Uterus (tissue), 4 donors: ENCODE results near the gene PLEKHG3. TPM values are rescaled to one million over a fixed set of nuclear protein-coding genes. Genes with fewer than 3 reads are reported as not detected.

ENCODE experiments used
- DNase-seq, 2 donors: peaks; one replicate each; pipeline ENCODE4 v3.0.0-alpha.2; 2019 to 2020
- H3K27ac ChIP-seq, 2 donors: fragments of 200-600 bp; sonication (generic); 1 replicate in 1 of 2; 2 replicates in 1 of 2; pipeline ENCODE4 v1.5.1; 2016 to 2018
- H3K27me3 ChIP-seq, 2 donors: fragments of 200-600 bp; sonication (generic); one replicate each; pipeline ENCODE4 v1.5.1; 2018 to 2019; ENCODE audit warnings: control low read depth in 1 of 2
- H3K36me3 ChIP-seq, 2 donors: fragments of 200-600 bp; sonication (generic); one replicate each; pipeline ENCODE4 v1.5.1; 2019; ENCODE audit warnings: control low read depth in 1 of 2
- H3K4me1 ChIP-seq, 2 donors: fragments of 200-600 bp; sonication (generic); one replicate each; pipeline ENCODE4 v1.5.1; 2018 to 2019; ENCODE audit warnings: control low read depth in 1 of 2
- H3K4me3 ChIP-seq, 2 donors: fragments of 200-600 bp; sonication (generic); 1 replicate in 1 of 2; 2 replicates in 1 of 2; pipeline ENCODE4 v1.5.1; 2018 to 2019; ENCODE audit warnings: mild to moderate bottlenecking in 1 of 2
- H3K9me3 ChIP-seq, 2 donors: fragments of 200-600 bp; sonication (generic); one replicate each; pipeline ENCODE4 v1.5.1; 2019; ENCODE audit warnings: control low read depth in 1 of 2
- POLR2A ChIP-seq, 2 donors: fragments of 450-650 bp; IDR thresholded peaks; one replicate each; pipeline ENCODE4 v1.6.1; 2016; ENCODE audit warnings: antibody characterized with exemption in 2 of 2, mild to moderate bottlenecking in 1 of 2, moderate library complexity in 1 of 2
- intact Hi-C: fragments of 100-400 bp; cut with DNase I; formaldehyde crosslinking; loops from one replicate; pipeline ENCODE4 v1.15.1; 2023; ENCODE audit warnings: low total_unique reads
- total RNA-seq, 4 donors: library from RNA; depleted of rRNA in 3 of 4; stranded (reverse); fragments of >200 nt in 3 of 4; gene quantifications; one replicate each; pipeline versions ENCODE4 v1.1.0 to v1.2.4, GENCODE V29; 2014 to 2023
- TF ChIP-seq, protein P1 (sequence below), 4 experiments: fragments of 200-600 bp in 2 of 4; fragments of 450-650 bp in 2 of 4; sonication (generic) in 2 of 4; IDR thresholded peaks; one replicate each; pipeline ENCODE4 v1.5.1; 2016 to 2019; ENCODE audit warnings: antibody characterized with exemption in 4 of 4, mild to moderate bottlenecking in 2 of 4, moderate library complexity in 1 of 4
- donor health status: DM: yes; HTN: yes; CAD: no.

PLEKHG3 gene
- total RNA-seq, 4 donors from 2014 or later = 40.5 to 178 (median 59.7) TPM

DNA sequence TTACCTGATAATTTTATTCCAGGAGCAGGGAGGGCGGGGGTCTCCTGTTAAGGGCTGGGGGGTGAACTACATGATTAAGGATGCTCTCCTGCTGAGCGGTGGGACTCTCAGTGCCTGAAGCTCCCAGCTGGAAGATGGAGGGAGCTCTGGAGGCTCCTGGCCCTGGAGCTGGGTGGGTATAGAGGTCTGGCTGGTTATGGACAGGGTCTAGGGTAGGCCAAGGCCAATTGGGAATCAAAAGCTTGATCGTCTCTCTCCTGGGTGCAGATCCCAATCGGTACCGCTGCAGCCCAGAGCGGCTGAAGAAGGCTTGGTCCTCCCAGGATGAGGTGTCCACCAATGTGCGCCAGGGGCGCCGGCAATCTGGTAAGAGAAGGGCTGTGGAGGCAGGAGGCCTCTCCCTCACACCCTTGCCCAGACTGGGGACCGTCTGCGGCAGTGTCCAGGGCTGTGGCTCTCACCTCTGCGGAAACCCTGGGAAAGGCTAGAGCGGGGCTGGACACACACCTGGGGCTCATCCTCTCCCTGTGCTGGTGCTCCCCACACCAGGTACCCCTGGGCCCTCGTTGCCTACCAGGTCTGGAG lies 28.4 kb downstream of the PLEKHG3 start:
- Histone ChIP-seq H3K9me3 (no peaks in the 10 kb centered on the region), H3K27me3 (no peaks in the 10 kb centered on the region), H3K27ac (no peak overlapping the region), H3K4me3 (no peak overlapping the region), H3K4me1 (peaks cover 0 to 4% of the 10 kb centered on the region in 2 donors), H3K36me3 (no peaks in the 10 kb centered on the region)
- TF ChIP-seq, protein P1, sequence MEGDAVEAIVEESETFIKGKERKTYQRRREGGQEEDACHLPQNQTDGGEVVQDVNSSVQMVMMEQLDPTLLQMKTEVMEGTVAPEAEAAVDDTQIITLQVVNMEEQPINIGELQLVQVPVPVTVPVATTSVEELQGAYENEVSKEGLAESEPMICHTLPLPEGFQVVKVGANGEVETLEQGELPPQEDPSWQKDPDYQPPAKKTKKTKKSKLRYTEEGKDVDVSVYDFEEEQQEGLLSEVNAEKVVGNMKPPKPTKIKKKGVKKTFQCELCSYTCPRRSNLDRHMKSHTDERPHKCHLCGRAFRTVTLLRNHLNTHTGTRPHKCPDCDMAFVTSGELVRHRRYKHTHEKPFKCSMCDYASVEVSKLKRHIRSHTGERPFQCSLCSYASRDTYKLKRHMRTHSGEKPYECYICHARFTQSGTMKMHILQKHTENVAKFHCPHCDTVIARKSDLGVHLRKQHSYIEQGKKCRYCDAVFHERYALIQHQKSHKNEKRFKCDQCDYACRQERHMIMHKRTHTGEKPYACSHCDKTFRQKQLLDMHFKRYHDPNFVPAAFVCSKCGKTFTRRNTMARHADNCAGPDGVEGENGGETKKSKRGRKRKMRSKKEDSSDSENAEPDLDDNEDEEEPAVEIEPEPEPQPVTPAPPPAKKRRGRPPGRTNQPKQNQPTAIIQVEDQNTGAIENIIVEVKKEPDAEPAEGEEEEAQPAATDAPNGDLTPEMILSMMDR (IDR thresholded peaks at IDR 0.05) = no peak
- TF ChIP-seq POLR2A (IDR thresholded peaks at IDR 0.05) = no peak
- intact Hi-C loops = no loop called here
- DNase-seq = no peak

GRCh38 chr14:64733321-64733720 lies 29.1 kb downstream of the PLEKHG3 start:
- intact Hi-C loops = no loop called here
- DNase-seq = no peak
- TF ChIP-seq, protein P1 (IDR thresholded peaks at IDR 0.05) = no peak
- no peak for TF ChIP-seq POLR2A (IDR thresholded peaks at IDR 0.05)
- peaks cover 0 to 4% of the 10 kb centered on the region in 2 donors for H3K4me1 ChIP-seq
- H3K36me3 ChIP-seq = no peaks in the 10 kb centered on the region
- H3K9me3 ChIP-seq = no peaks in the 10 kb centered on the region
- no peak overlapping the region for H3K4me3 ChIP-seq
- H3K27me3 ChIP-seq = no peaks in the 10 kb centered on the region
- H3K27ac ChIP-seq = no peak overlapping the region

- no peaks in the 10 kb centered on the region for H3K9me3 ChIP-seq
- peaks cover 0 to 4% of the 10 kb centered on the region in 2 donors for H3K4me1 ChIP-seq
- intact Hi-C loops = no loop called here
- no peak for DNase-seq
- no peak for TF ChIP-seq POLR2A (IDR thresholded peaks at IDR 0.05)
- TF ChIP-seq, protein P1 (IDR thresholded peaks at IDR 0.05) = no peak
- H3K4me3 ChIP-seq = no peak overlapping the region
- H3K27ac ChIP-seq = no peak overlapping the region
- no peaks in the 10 kb centered on the region for H3K27me3 ChIP-seq
- no peaks in the 10 kb centered on the region for H3K36me3 ChIP-seq
These were observed 29.7 kb downstream of the PLEKHG3 start for GRCh38 chr14:64733899-64734298.

DNA sequence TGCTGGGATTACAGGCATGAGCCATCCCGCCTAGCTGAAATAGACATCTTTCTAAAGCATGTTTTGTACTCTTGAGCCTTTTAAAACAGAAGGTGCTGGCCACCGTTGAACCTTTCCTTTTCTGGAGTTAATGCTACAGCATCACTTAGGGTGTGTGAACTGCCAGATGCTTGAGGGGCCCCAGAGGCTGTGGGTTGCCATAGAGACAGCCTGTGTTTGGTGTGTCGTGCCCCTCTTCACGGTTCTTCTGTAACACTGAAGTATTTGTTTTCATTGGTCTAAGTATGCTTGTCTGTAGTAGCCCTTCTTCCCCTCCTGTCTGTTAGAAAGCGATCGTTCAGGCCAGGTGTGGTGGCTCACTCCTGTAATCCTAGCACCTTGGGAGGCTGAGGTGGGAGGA lies 30.8 kb downstream of the PLEKHG3 start:
- Histone ChIP-seq H3K36me3 (no peaks in the 10 kb centered on the region), H3K4me1 (peaks cover 0 to 4% of the 10 kb centered on the region in 2 donors), H3K27ac (peak overlapping the region in 1 of 2 donors; percentile 3), H3K27me3 (no peaks in the 10 kb centered on the region), H3K9me3 (no peaks in the 10 kb centered on the region), H3K4me3 (no peak overlapping the region)
- intact Hi-C loops = no loop called here
- TF ChIP-seq, protein P1 (IDR thresholded peaks at IDR 0.05) = no peak
- TF ChIP-seq POLR2A (IDR thresholded peaks at IDR 0.05) = no peak
- DNase-seq = no peak

DNA sequence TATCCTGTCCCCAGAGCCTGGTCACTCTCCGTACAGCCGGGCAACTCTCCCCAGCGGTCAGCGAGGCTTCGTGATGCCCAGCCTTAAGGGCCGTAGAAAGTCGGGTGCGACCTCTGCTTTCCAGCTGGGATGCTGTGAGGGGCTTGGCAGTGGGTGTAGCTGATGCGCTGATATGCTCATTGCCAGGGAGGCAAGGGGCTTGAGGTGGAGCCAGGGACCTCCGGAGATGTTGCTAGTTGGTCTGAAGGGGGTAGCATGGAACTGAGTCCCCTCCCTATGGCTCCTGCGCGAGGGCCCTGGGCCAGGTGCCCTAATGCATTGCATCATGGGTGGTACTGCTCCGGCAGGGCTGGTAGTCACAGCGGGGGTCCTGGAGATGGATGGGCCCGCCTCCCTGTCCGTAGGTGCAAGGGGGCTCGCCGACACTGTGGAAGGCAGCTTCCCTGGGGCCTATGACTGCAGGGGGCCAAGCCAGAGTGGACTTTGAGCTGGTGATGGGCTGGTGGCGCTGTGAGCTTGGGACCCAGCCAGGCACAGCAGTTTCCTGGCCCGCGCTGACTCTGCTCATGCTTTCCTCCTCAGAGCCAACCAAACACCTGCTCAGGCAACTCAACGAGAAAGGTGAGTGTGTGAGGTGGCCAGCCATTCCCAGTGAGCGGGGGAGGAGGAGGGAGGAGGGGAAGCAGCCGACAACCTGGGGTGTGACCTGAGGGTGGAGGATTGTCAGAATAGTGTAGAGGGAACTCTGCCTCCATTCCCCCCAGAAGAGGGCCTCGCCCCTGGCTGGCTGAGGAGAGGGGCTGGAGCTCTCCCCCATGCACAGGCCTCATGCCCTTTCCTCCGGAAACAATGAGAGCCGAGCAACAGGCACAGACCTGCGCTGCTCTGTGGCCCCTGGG lies 32.3 kb downstream of the PLEKHG3 start:
- peak overlapping the region; percentile 28 to 29 for H3K27ac ChIP-seq
- intact Hi-C loops = no loop called here
- H3K4me3 ChIP-seq = no peak overlapping the region
- H3K27me3 ChIP-seq = no peaks in the 10 kb centered on the region
- no peak for TF ChIP-seq POLR2A (IDR thresholded peaks at IDR 0.05)
- TF ChIP-seq, protein P1 (IDR thresholded peaks at IDR 0.05) = no peak
- no peaks in the 10 kb centered on the region for H3K36me3 ChIP-seq
- peaks cover 0 to 4% of the 10 kb centered on the region in 2 donors for H3K4me1 ChIP-seq
- no peaks in the 10 kb centered on the region for H3K9me3 ChIP-seq
- no peak for DNase-seq
